Stimulated activated CD8-positive, alpha-beta memory T cell treated with anti-CD3 and anti-CD28 coated beads, Interleukin-12 subunit alpha, Interleukin-12 subunit beta, amount 100 ng/mL, for 24 hours (primary cell): ENCODE data around the gene AOPEP.
"Not testable (repeated sequence)": the region's sequence is repeated elsewhere in the genome, so short reads cannot be mapped to it uniquely, and the experiment has no call there.

ENCODE experiments used
- DNase-seq: peaks from one replicate; pipeline ENCODE4 v3.0.0-alpha.2; 2020; ENCODE audit errors: extremely low read depth

The AOPEP gene

DNA sequence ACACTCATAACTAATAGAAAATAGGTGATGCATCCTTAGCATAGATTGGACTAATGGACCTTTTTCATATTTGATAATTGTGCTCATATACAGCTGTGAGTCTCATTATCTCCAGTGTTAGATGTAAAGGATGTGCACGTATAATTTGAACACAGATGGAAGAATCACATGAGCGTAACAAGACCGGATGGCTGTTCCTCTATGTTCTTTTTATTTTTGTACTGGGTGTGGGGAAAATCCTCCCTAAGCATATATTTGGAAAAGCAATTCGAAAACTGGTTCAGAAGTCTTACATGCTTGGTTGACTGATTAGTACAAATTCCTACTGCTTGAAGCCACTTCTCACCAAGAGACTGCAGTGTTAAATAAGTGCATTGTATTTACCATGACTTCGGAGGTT is 230.2 kb downstream of the AOPEP start:
- no peak for DNase-seq

DNA sequence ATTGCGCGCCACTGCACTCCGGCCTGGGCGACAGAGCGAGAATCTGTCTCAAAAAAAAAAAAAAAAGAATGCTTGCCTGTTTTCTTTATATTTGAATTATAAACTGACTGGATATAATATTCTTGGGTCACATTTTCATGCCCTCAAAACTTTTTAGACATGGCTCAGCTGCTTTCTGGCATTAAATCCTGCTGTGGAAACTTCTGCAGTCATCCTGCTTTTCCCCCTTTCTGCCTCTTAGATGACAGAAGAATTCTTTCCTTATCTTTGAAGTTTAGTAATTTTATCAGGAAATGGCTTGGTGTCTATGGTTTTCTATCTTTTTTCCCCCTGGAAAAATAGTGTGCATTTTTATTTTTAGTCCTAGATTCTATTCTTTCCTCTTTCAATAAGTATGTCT is 234.5 kb downstream of the AOPEP start:
- DNase-seq = no peak

DNA sequence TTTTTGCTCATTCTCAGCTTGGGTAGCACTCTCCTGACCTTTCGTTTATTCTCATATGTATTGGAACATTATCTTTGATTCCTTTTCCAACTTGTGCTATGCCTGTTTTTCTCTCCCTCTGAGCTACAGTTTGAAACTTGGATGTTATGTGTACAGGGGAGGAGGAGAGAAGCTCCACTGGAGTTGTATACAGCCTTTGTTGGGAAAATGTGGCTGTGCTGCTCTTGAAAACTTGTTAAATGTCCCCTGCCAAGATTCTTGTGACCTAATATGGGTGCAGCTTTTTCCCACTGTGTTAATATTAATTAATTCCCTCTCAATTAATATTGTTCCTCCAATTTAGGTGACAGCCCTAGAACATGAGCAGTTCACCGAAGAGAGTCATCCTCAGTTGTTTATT is 235.4 kb downstream of the AOPEP start:
- DNase-seq = no peak

DNA sequence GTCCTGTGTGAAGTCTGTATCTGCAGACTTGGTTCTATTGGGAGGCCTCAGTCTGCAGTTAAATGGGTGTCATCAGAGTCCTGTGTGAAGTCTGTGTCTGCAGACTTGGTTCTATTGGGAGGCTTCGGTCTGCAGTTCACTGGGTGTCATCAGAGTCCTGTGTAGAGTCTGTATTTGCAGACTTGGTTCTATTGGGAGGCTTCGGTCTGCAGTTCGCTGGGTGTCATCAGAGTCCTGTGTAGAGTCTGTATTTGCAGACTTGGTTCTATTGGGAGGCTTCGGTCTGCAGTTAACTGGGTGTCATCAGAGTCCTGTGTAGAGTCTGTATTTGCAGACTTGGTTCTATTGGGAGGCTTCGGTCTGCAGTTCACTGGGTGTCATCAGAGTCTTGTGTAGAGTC is 239.1 kb downstream of the AOPEP start:
- not testable (repeated sequence) for DNase-seq

DNA sequence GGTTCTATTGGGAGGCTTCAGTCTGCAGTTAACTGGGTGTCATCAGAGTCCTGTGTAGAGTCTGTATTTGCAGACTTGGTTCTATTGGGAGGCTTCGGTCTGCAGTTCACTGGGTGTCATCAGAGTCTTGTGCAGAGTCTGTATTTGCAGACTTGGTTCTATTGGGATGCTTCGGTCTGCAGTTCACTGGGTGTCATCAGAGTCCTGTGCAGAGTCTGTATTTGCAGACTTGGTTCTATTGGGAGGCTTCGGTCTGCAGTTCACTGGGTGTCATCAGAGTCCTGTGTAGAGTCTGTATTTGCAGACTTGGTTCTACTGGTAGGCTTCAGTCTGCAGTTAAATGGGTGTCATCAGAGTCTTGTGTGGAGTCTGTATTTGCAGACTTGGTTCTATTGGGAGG is 239.5 kb downstream of the AOPEP start:
- DNase-seq = not testable (repeated sequence)

DNA sequence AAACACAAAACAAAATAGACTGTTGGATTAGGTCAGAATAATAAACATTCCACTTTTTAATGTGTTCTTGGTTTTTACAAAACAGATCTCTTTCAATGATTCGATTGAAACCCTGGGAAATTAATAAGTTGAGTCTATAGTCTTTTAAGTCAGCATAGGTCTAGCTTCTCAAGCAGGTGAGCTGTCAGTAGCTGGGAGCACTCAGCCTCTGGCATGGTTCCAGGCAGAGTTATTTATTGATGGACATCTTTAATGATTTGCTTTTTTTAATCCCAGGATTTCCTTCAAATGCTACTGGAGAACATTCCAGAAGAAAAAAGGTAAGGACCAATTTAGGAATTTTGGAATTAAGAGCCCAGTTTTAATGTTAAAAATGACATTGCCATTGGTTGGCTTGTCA is 241.0 kb downstream of the AOPEP start:
- DNase-seq = no peak

DNA sequence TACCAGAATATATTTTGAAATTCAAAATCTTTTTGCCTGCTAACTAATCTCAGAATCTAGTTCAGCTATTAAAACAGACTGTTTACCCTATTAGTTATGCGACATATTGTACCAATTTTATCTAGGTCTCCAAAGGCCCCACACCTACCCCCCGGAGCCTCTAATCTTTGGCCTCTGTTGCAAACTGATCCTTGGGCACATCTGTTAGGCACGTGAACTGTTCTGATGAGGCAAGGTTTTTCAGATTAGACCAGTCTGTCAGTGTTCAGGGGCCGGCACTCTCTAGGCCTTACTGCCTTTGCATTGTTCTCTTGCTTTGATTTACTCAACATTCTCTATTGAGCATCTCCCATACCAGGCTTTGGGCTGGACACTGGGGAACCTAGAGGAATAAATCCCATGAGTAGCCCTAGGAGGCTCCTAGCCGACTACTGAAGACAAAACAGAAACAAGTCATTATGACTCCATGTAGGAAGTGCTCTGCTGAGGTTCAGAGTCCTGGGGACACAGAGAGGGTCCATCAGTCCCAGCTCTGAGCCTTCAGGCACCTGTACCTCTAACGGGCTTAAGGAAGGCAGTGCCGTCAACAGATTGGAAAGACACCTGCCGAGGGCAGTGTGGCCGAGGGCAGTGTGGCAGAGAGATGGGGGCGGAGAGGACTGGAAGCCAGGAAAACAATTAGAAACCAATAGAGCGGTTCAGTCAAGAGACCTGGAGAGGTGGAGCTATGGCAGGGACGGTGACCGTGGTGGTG is 245.1 kb downstream of the AOPEP start:
- DNase-seq = no peak

DNA sequence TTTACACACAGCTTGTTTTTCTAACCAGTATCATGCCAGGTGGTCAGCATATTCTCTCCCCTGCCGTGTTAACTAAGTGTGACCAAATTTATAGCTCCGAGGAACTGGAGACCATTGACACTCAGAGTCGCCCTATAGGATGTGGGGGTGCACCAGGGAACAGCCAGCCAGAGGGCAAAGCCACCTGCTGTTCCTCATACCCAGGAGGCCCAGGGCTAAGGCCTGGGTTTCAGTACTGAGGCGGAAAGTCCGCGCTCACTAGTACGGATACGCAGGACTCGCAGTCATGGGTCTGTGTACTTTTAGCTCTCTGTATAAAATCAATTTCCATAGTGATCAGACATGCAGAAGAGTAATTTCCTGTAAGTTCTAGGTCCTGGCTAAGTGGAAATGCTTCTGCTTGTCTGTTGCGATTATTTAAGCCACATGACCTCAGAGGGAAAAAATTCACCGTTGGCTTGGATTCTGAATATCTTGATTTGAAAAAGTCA is 247.0 kb downstream of the AOPEP start:
- DNase-seq = no peak

DNA sequence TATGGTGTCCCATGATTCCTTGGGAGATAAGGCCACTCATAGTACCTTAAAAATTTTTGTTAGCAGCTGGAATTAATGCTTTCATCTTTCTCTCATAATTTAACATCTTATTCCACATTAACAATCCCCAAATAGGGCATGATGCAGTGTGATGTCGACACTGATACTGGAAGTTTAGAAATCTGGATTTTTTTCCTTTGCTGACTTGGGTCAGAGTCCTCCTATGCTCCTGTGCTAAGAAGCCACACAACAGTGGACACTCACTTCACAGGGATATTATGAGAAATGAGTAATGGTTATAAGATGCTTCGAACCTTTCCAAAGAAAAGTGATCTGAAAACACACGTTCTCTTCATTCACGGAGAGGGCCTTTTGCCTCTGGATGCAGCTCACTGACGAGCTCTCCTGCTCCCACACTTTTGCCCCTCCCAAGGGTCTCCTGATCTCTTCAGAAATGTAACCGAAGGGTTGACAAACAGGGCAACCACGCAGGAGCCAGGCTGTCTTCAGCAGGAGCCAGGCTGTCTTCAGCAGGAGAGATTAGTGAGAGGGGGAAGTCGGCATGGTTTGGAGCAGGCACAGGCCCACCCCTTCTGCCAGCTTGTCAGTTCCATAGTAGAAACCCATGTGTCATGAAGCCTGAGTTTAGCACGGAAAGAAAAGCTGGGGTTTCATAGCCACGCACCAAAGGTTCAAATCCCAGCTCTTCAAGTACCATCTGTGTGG is 247.8 kb downstream of the AOPEP start:
- no peak for DNase-seq

DNA sequence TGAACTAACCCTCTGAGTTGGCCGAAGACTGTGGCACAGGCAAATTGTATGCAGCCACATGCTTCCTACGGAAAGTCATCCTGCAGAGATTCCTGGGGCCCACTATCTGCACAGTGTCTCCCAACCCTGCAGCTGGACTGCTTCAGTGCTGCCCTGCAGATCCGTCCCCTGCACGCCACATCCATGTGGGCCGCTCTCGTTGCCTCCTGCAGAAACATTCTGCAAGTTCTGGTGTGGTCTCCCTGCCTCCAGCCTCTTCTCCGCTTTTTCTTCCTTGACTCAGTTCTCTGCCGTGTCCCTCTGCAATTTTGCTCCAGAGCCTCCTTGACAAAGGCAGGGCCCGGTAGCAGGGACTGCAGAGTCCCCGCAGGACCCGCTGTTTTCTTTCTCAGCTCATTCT is 249.0 kb downstream of the AOPEP start:
- DNase-seq = no peak

DNA sequence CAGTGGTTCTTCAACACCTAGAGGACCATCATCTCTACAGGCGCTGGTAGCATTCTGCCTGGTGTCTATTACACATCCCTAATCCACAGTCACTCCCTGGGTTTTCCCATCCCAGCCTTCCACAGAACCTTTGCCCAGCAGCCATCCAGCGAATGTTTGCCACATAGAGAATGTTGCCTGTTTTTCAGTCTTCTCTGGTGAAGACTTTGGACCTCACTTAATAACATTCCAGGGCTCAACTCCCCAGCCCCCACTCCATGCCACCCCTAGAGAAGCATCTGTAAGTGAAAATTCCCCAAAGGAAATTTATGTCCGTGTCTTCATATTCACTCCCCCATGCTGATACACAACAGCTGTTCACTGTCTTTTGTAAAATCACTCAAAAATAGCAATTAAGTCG is 249.6 kb downstream of the AOPEP start:
- no peak for DNase-seq

DNA sequence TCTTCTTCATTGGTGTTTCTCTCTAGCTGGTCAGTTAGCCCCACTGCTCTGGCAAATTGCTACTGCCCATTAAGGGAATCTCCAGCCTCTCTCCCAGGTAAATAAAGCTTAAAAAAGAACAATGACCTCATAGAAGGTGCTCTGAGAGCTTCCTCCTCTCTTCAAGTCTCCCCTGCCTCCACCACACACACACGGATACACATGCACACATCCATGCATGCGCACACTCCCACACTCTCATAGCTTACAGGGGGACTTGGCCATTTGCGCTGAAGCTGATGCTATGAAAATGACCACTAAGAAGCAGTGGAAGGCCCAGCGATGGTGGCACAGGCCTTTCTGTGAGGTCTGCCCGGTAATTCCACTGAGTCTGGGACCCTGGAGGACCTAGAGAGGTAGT is 250.9 kb downstream of the AOPEP start:
- DNase-seq = no peak

DNA sequence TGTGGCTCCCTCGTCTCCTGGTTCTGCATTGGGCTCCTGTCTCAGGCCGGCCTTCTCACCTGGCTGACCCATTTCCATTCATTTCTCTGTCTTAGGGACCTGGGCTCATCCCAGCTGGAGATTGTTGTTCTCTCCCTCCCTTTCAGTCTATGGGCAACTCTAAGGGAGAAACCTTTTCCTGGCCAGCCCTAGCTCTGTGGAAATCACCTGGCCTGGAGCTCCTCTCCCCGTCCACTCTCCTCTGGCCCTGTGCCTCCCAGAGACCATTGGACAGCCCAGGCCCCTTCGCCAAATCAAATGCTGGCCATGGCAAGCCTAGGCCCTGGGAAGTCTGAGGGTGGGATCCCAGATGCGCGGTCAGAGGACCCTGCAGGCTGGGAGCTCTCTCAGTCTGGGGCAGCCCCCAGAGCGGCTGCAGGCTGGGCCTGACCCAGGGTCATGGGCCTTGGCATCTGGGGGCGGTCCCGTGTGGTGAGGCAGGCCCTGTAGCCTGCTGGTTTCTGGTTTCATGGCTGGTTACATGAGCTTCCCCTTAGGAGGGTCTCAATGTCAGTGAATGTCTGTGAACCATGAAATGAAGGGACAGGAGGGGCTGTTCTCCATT is 253.5 kb downstream of the AOPEP start:
- no peak for DNase-seq

DNA sequence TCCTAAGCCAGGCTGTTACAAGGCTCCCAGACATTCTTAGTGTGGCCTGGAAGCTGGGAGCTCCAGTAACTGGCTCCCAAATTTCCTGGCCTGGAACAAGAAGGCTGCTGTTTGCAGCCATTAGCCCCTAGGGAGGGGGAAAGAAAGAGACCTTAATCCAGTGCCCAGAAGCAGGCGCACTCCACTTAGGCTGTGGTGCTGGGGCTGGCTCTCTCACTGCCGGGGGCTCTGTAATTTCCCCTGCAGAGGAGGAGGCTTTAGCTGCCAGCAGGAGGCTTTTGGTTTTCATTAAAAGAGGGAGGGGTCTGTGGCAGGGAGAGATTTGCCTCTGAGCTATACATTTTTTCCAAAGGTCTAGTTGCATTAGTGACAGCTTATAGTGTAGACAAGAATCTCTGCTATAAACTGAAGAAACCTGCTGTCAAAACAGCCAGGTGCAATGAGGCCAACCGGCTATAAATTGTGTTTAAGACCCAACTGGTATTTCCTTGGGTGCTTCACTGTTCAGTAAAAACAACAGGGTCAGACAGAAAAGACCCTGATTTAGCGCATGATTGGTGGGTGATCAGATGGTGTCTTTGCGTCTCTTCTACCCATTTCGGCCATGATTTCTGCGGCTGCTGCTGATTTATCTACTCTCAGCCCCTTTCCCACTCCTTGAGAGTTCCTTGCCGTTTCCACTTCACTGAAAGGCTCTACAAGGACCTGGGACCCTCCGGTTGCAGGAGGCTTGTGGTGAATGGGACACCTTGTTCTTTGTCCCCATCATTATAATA is 254.6 kb downstream of the AOPEP start:
- DNase-seq = no peak

DNA sequence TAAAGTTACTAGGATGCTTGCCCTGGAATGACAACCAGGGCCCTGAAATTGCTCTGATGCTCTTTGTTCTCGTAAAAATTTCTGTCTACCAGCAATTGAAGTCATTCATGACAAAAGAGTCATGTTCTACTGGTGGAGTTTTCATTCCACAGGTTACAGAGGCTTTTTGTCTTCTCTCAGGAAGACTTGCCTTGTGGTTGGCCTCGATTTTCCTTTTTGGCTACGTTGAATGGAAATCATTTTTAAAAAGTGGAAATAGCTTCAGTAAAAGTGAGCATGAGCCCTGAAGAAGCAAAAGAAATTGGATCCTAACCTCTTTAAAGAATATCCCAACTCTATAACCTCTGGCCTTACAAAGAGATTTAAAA is 255.2 kb downstream of the AOPEP start:
- DNase-seq = no peak

DNA sequence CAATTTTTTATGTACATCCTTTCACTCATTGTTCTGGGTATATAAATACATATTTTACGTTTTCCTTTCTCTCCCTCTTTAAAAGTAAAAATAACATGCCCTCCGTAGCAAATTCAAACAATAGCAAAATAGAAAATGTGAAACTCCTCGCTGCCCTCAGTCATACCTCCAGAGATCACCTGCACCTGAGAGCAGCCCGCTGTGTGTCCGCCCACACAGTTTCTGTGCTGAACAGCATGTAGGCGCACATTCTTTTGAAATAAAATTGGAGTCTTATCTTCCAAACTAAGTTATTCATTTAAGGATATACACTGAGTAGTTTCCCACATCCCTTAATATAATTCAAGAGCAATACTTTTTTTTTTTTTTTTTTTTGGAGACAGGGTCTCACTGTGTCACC is 255.7 kb downstream of the AOPEP start:
- DNase-seq = no peak

DNA sequence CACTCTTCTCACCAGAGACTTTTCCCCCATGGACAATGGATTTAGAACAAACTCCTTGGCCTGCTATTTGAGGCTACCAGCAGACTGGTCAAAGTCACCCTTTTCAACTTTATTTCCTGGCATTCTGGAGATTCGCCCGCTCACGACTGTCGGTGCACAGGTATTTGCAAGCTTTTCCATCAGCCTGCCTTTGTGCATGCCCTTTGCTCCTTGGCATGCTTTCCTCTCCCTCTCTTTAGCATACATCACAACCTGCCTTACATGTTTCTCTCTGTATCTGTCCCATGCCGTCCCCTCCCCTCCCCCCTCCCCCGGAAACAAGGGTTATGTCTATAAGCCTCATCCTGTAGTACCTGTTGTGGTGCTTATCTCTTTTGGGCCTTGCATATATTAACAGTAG is 257.1 kb downstream of the AOPEP start:
- DNase-seq = no peak

DNA sequence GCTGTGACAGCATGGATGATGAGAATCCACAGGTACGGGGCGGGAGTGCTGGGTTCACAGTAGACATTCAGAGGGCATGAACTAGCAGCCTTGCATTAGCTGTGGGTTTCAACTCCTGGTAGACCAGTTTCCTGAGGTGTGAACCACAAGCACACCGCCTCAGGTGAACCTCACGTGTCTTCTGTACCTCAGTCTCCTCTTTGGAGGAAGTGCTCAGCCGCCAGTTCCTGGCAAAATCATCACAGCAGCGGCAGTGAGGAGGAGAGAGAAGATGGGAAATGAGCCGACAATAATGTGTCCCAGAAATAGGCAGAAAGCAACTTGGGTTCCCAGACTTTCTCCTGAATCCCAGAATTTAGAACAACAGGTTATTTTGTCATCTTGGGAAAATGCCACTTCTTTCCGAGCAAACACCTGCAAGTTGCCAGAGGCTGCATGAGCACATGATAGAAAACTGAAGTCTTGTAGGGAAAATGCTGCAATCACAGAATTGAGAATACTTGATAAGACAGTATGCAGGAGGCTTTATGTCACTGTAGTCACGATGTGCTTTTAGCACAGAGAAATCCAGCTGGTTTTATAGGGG is 258.5 kb downstream of the AOPEP start:
- DNase-seq = no peak

DNA sequence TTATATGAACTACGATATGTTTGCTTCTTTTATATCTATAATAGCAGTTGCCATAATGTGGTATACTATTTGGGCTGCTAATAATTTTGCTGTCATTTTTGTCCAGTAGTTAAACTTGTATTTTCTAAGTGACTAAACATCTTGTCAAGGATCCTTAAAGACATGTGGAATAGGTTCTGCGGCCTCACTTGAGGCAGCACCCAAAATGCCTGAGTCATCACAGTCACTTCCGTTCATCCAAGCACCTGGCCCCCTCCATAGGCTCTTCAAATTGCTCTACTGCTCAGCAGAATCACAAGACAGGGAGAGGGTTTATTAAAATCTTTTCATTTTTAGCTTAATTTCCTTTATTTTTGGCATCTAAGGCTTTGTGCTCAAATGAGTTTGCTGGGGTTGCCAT is 259.1 kb downstream of the AOPEP start:
- DNase-seq = no peak

DNA sequence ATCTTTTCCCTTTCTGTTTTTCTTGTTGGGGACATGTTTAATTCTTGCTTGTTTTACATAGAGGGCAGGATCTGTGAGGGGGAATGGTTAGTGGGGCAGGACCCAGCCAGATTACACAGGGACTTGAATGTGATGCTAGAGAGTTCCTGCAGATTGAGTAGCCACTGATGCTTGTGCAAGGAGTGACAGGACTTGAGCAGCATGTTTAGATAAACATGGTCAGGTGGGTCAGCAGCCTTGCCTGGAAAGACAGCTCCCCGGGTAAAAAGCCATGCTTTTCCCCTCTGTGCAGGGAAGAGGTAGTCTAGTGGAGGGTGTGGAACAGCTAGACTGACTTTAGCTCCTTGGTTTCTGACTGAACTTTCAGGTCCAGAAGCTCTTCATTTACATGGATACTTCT is 261.2 kb downstream of the AOPEP start:
- no peak for DNase-seq

DNA sequence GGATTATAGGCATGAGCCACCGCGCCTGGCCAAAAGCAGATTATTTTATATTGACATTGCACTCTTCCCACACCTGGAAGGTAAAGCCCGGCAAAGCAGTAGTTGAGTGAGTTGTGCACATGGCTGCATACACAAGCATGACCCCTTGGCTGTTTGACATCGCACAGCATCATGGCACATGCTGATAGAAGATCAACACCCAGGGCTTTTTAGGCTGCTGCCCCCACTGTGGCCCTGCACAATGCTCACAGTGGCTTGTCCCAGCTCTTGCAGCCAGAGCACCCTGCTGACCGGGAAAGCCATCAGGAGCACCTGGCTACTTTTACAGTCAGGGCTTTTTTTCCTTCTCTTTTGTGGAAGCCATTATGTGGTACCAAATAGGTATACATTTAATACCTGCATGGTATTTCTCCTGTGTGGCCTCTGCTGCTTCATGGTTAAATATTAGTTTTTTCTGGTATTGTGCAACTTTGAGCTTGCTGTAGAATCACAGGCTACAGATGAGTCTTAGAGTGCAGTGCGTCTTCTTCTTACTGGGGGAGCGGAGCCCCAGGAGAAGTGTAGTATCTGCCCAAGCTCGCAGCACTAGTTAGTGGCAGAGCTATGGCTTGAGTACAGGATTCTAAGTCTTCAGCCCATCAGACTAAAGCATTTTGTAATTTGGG is 264.5 kb downstream of the AOPEP start:
- DNase-seq = no peak
